ENCODE measurements around the gene CENPP.
"Not testable (repeated sequence)": the region's sequence is repeated elsewhere in the genome, so short reads cannot be mapped to it uniquely, and the experiment has no call there.

The CENPP gene

GRCh38 chr9:92618633-92619225 lies 293.0 kb downstream of the CENPP start:
- no peak overlapping the region for H3K27ac Mint-ChIP-seq
- H3K4me1 Mint-ChIP-seq = no peaks in the 10 kb centered on the region
- ATAC-seq (no peak), DNase-seq (no peak)
- peaks cover 36% of the 10 kb centered on the region for H3K36me3 Mint-ChIP-seq (ENCODE audit: low read depth)
- H3K9me3 Mint-ChIP-seq = no peaks in the 10 kb centered on the region
- no peaks in the 10 kb centered on the region for H3K27me3 Mint-ChIP-seq
- no peak overlapping the region for H3K4me3 Mint-ChIP-seq

GRCh38 chr9:92619601-92620300 lies 294.0 kb downstream of the CENPP start:
- H3K4me3 Mint-ChIP-seq = no peak overlapping the region
- no peak for DNase-seq
- H3K4me1 Mint-ChIP-seq = no peaks in the 10 kb centered on the region
- H3K36me3 Mint-ChIP-seq (ENCODE audit: low read depth) = peaks cover 35% of the 10 kb centered on the region
- no peak overlapping the region for H3K27ac Mint-ChIP-seq
- H3K27me3 Mint-ChIP-seq = no peaks in the 10 kb centered on the region
- H3K9me3 Mint-ChIP-seq = no peaks in the 10 kb centered on the region
- ATAC-seq = no peak

DNA sequence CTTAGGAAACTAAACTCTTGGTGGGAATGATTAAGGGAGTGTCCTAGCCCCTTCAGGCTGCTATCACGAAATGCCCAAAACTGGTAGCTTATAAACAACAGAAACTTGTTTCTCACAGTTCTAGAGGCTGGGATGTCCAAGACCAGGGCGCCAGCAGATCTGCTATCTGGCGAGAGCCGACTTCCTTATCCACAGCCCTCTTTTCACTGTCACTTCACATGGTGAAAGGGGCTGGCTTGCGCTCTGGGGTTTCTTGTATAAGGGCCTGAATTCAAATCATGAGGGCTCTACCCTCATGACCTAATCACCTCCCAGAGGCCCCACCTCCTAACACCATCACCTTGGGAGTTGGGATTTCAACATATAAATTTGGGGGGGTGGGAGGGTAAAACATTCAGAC lies 295.1 kb downstream of the CENPP start:
- H3K36me3 Mint-ChIP-seq (ENCODE audit: low read depth) = peaks cover 30% of the 10 kb centered on the region
- peaks cover 5% of the 10 kb centered on the region for H3K4me1 Mint-ChIP-seq
- DNase-seq (no peak), ATAC-seq (no peak)
- H3K27me3 Mint-ChIP-seq = no peaks in the 10 kb centered on the region
- no peak overlapping the region for H3K4me3 Mint-ChIP-seq
- no peaks in the 10 kb centered on the region for H3K9me3 Mint-ChIP-seq
- no peak overlapping the region for H3K27ac Mint-ChIP-seq

DNA sequence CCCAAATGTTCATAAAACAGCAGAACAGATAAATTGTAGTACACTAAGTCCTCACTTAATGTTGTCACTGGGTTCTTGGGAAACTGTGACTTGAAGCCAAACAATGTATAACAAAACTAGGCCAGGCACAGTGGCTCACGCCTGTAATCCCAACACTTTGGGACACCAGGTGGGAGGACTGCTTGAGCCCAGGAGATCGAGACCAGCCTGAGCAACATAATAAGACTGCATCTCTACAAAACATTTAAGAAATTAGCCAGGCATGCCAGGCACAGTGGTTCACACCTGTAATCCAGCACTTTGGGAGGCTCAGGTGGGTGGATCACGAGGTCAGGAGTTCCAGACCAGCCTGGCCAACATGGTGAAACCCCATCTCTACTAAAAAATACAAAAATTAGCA lies 298.2 kb downstream of the CENPP start:
- DNase-seq, ATAC-seq, H3K27me3 Mint-ChIP-seq, H3K27ac Mint-ChIP-seq, H3K4me1 Mint-ChIP-seq, H3K4me3 Mint-ChIP-seq, H3K9me3 Mint-ChIP-seq: not testable (repeated sequence)
- H3K36me3 Mint-ChIP-seq (ENCODE audit: low read depth) = peaks cover 52% of the 10 kb centered on the region

GRCh38 chr9:92626484-92626883 lies 300.7 kb downstream of the CENPP start:
- H3K27ac Mint-ChIP-seq = no peak overlapping the region
- DNase-seq (no peak), ATAC-seq (no peak)
- H3K9me3 Mint-ChIP-seq = no peaks in the 10 kb centered on the region
- peaks cover 57% of the 10 kb centered on the region for H3K36me3 Mint-ChIP-seq (ENCODE audit: low read depth)
- peaks cover 22% of the 10 kb centered on the region for H3K4me1 Mint-ChIP-seq
- H3K4me3 Mint-ChIP-seq = no peak overlapping the region
- H3K27me3 Mint-ChIP-seq = no peaks in the 10 kb centered on the region

DNA sequence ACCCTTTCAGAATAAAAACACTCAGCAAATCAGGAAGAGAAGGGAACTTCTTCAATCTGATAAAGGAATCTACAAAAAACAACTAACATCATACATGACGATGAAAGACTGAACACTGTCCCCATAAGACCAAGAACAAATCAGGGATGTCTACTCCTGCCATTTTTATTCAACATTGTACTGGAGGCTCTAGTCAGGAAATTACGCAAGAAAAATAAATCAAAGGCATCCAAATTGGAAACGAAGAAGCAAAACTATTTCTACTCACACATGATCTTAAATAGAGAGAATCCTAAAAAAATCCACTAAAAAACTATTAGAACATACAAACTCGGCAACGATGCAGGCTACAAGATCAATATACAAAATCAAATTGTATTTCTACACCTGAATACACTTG lies 301.9 kb downstream of the CENPP start:
- peaks cover 34% of the 10 kb centered on the region for H3K4me1 Mint-ChIP-seq
- no peak overlapping the region for H3K27ac Mint-ChIP-seq
- no peaks in the 10 kb centered on the region for H3K9me3 Mint-ChIP-seq
- ATAC-seq (no peak), DNase-seq (no peak)
- H3K36me3 Mint-ChIP-seq (ENCODE audit: low read depth) = peaks cover 62% of the 10 kb centered on the region
- no peak overlapping the region for H3K4me3 Mint-ChIP-seq
- H3K27me3 Mint-ChIP-seq = no peaks in the 10 kb centered on the region

DNA sequence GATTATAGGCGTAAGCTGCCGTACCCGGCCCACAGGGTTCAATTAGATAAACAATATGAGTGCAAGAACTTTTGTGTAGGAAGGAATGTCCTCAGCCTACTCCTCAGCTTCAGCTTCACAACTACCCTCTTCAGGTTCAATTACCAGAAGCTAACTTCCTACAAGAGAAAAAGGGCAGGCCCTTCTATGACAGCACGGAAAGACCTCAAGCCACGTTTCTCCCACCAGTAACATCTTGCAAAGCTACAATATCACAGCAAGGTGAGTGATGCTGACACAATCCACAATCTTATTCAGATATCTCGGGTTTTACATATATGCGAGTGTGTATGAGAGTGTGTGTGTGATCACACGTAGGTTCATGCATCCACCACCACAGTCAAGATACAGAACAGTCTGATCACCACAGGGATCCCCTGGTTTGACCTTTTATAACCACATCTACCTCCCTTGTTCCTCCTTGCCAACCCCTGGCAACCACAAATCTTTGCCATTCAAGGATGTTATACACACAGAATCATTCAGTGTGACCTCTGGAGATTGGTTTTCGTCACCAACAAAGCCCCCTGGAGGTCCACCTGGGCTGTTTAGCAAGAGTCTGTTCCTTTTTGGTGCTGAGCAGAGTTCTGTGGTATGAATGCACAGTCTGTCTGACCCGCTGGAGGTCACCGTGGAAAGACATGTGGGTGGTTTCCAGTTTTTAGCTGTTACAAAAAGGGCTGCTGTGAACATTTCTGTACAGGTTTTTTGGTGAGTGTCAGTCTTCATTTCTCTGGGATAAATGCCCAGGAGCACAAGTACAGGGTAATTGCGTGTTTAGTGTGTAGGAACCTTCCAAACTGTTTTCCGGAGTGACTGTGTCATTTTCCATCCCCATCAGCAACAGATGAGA lies 305.9 kb downstream of the CENPP start:
- DNase-seq (peak; percentile 43), ATAC-seq (peak; percentile 91)
- Mint-ChIP-seq H3K27ac (peak overlapping the region; percentile 88), H3K27me3 (no peaks in the 10 kb centered on the region), H3K4me3 (peak overlapping the region; percentile 47), H3K9me3 (no peaks in the 10 kb centered on the region), H3K36me3 (ENCODE audit: low read depth) (peaks cover 60% of the 10 kb centered on the region), H3K4me1 (peaks cover 33% of the 10 kb centered on the region)

- H3K9me3 Mint-ChIP-seq = no peaks in the 10 kb centered on the region
- peaks cover 33% of the 10 kb centered on the region for H3K4me1 Mint-ChIP-seq
- peaks cover 56% of the 10 kb centered on the region for H3K36me3 Mint-ChIP-seq (ENCODE audit: low read depth)
- no peak overlapping the region for H3K4me3 Mint-ChIP-seq
- no peak for ATAC-seq
- no peak for DNase-seq
- no peak overlapping the region for H3K27ac Mint-ChIP-seq
- H3K27me3 Mint-ChIP-seq = no peaks in the 10 kb centered on the region
Observed at GRCh38 chr9:92632641-92633040, 306.9 kb downstream of the CENPP start.

DNA sequence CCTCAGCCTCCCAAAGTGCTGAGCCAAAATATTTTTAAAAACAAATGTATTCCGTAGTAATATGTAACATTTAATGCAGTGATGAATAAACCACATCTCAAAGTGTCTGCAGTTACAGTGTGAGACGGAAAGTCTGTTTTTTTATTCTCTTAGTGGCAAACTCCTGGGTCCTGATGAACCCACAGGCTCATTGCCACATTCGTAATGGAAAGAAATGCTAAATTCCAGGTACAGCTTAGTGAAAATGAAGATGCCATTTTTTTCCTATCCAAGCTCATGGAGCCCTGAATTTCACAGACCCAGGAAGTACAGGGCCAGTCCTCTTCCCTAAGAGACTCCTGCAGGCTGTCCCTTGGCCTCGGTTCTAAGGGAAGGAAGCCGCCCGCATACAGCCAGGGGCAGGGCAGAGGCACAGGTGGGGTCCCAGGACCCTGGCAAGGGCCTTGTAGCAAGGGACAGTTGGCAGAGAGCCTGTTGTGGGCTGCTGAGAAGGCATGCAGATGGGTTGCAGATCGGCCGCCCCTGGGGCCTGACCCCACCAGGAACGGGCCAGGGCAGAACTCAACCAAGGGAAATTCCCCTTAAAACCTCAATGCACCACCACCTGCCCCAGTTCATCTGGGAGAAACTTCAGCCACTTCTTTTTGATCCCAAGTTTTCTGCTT lies 308.0 kb downstream of the CENPP start:
- no peak overlapping the region for H3K27ac Mint-ChIP-seq
- peaks cover 48% of the 10 kb centered on the region for H3K36me3 Mint-ChIP-seq (ENCODE audit: low read depth)
- peaks cover 33% of the 10 kb centered on the region for H3K4me1 Mint-ChIP-seq
- DNase-seq (no peak), ATAC-seq (no peak)
- H3K4me3 Mint-ChIP-seq = no peak overlapping the region
- H3K27me3 Mint-ChIP-seq = no peaks in the 10 kb centered on the region
- no peaks in the 10 kb centered on the region for H3K9me3 Mint-ChIP-seq

GRCh38 chr9:92634712-92635605 lies 309.2 kb downstream of the CENPP start:
- no peak for ATAC-seq
- no peaks in the 10 kb centered on the region for H3K27me3 Mint-ChIP-seq
- H3K9me3 Mint-ChIP-seq = no peaks in the 10 kb centered on the region
- peaks cover 42% of the 10 kb centered on the region for H3K36me3 Mint-ChIP-seq (ENCODE audit: low read depth)
- DNase-seq = peak; percentile 73
- no peak overlapping the region for H3K4me3 Mint-ChIP-seq
- peaks cover 33% of the 10 kb centered on the region for H3K4me1 Mint-ChIP-seq
- peak overlapping the region; percentile 20 for H3K27ac Mint-ChIP-seq

- Mint-ChIP-seq H3K36me3 (ENCODE audit: low read depth) (peaks cover 39% of the 10 kb centered on the region), H3K4me1 (peaks cover 26% of the 10 kb centered on the region), H3K27ac (no peak overlapping the region), H3K9me3 (no peaks in the 10 kb centered on the region), H3K4me3 (no peak overlapping the region), H3K27me3 (no peaks in the 10 kb centered on the region)
- DNase-seq = no peak
- no peak for ATAC-seq
Observed at GRCh38 chr9:92635760-92636159, 310.0 kb downstream of the CENPP start.

- no peaks in the 10 kb centered on the region for H3K27me3 Mint-ChIP-seq
- no peak for ATAC-seq
- H3K4me3 Mint-ChIP-seq = no peak overlapping the region
- H3K9me3 Mint-ChIP-seq = no peaks in the 10 kb centered on the region
- no peak overlapping the region for H3K27ac Mint-ChIP-seq
- DNase-seq = no peak
- peaks cover 38% of the 10 kb centered on the region for H3K36me3 Mint-ChIP-seq (ENCODE audit: low read depth)
- H3K4me1 Mint-ChIP-seq = peaks cover 18% of the 10 kb centered on the region
Observed at GRCh38 chr9:92636627-92637026, 310.9 kb downstream of the CENPP start.

GRCh38 chr9:92637326-92637725 lies 311.6 kb downstream of the CENPP start:
- Mint-ChIP-seq H3K4me1 (peaks cover 11% of the 10 kb centered on the region), H3K27me3 (no peaks in the 10 kb centered on the region), H3K4me3 (no peak overlapping the region), H3K9me3 (no peaks in the 10 kb centered on the region), H3K36me3 (ENCODE audit: low read depth) (peaks cover 33% of the 10 kb centered on the region), H3K27ac (no peak overlapping the region)
- ATAC-seq = no peak
- DNase-seq = no peak
